WTC11 (cell line): ENCODE data around the gene MAN2B1.

Source experiments
- CBFB ChIP-seq: sonication (generic); formaldehyde crosslinking; IDR thresholded peaks from 2 replicates; pipeline ENCODE4 v1.8.1; 2022; ENCODE audit warnings: mild to moderate bottlenecking, low read depth, missing genetic modification reagents
- CTCF ChIP-seq: fragments of 200-600 bp; IDR thresholded peaks from 2 replicates; pipeline ENCODE4 v1.8.0; 2022; ENCODE audit warnings: antibody characterized with exemption
- EMX1 ChIP-seq: fragments of 250-450 bp; sonication (Bioruptor Pico); IDR thresholded peaks from 2 replicates; pipeline ENCODE4 v1.8.0; 2021; ENCODE audit warnings: mild to moderate bottlenecking
- ETV6 ChIP-seq: sonication (generic); formaldehyde crosslinking; IDR thresholded peaks from 2 replicates; pipeline ENCODE4 v1.8.1; 2022; ENCODE audit warnings: mild to moderate bottlenecking, missing genetic modification reagents
- MAX ChIP-seq: sonication (generic); formaldehyde crosslinking; IDR thresholded peaks from 2 replicates; pipeline ENCODE4 v1.8.0; 2022; ENCODE audit warnings: mild to moderate bottlenecking, missing genetic modification reagents
- SMAD4 ChIP-seq: sonication (generic); formaldehyde crosslinking; IDR thresholded peaks from 2 replicates; pipeline ENCODE4 v1.8.0; 2022; ENCODE audit warnings: mild to moderate bottlenecking, missing genetic modification reagents
- SP1 ChIP-seq: sonication (generic); formaldehyde crosslinking; conservative IDR thresholded peaks from 2 replicates; pipeline ENCODE4 v1.8.1; 2022; ENCODE audit warnings: missing genetic modification reagents
- USF1 ChIP-seq: sonication (generic); formaldehyde crosslinking; IDR thresholded peaks from 2 replicates; pipeline ENCODE4 v1.8.0; 2022; ENCODE audit warnings: mild to moderate bottlenecking, missing genetic modification reagents
- TF ChIP-seq, protein P1 (sequence below): sonication (generic); formaldehyde crosslinking; IDR thresholded peaks from 2 replicates; pipeline ENCODE4 v1.8.1; 2023; ENCODE audit warnings: mild to moderate bottlenecking, moderate library complexity, missing genetic modification reagents

- TF ChIP-seq MAX (no peak), CTCF (no peak), SP1 (CRISPR knock-in tag) (no peak), ETV6 (CRISPR knock-in tag) (no peak), SMAD4 (CRISPR knock-in tag) (no peak), CBFB (CRISPR knock-in tag) (no peak), USF1 (CRISPR knock-in tag) (no peak), EMX1 (CRISPR knock-in tag) (no peak)
- TF ChIP-seq, protein P1, sequence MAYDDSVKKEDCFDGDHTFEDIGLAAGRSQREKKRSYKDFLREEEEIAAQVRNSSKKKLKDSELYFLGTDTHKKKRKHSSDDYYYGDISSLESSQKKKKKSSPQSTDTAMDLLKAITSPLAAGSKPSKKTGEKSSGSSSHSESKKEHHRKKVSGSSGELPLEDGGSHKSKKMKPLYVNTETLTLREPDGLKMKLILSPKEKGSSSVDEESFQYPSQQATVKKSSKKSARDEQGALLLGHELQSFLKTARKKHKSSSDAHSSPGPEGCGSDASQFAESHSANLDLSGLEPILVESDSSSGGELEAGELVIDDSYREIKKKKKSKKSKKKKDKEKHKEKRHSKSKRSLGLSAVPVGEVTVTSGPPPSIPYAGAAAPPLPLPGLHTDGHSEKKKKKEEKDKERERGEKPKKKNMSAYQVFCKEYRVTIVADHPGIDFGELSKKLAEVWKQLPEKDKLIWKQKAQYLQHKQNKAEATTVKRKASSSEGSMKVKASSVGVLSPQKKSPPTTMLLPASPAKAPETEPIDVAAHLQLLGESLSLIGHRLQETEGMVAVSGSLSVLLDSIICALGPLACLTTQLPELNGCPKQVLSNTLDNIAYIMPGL (CRISPR knock-in tag) = no peak
These were observed 1.8 kb upstream of the MAN2B1 start for GRCh38 chr19:12668346-12668745.
